CD8-positive, alpha-beta memory T cell (primary cell): ENCODE measurements around the gene TPK1. TPM values are rescaled to one million over a fixed set of nuclear protein-coding genes. Genes with fewer than 3 reads are reported as not detected.

Source experiments
- CTCF ChIA-PET: fragments of 350-600 bp; sonication (Branson Sonifier 250); formaldehyde crosslinking; loops from one replicate; lab custom pipeline; 2021; ENCODE audit warnings: antibody characterized with exemption; lab: Charles Lee
- POLR2A ChIA-PET: fragments of 350-600 bp; sonication (Branson Sonifier 250); formaldehyde crosslinking; loops from one replicate; lab custom pipeline; 2021; ENCODE audit warnings: antibody characterized with exemption; lab: Charles Lee
- DNase-seq, 5 donors: peaks; one replicate each; pipeline versions ENCODE4 v3.0.0 to v3.0.0-alpha.2; 2020 to 2022; ENCODE audit warnings: mixed read lengths in 1 of 5
- H3K27ac ChIP-seq: one replicate; pipeline ENCODE4 v1.7.0; 2013; ENCODE audit warnings: low read depth, mild to moderate bottlenecking, low read length, moderate library complexity
- H3K27me3 ChIP-seq: 2 replicates; pipeline ENCODE4 v1.7.0; 2013; ENCODE audit warnings: low read length, mild to moderate bottlenecking; ENCODE audit not compliant: insufficient read depth, poor library complexity, severe bottlenecking
- H3K36me3 ChIP-seq: 2 replicates; pipeline ENCODE4 v1.7.0; 2013; ENCODE audit warnings: mild to moderate bottlenecking, low read length, moderate library complexity; ENCODE audit not compliant: insufficient read depth
- H3K4me1 ChIP-seq: 2 replicates; pipeline ENCODE4 v1.7.0; 2013; ENCODE audit warnings: mild to moderate bottlenecking, low read length, moderate library complexity; ENCODE audit not compliant: insufficient read depth
- H3K4me3 ChIP-seq: 2 replicates; pipeline ENCODE4 v1.7.0; 2013; ENCODE audit warnings: mild to moderate bottlenecking, low read length
- H3K9me3 ChIP-seq: 2 replicates; pipeline ENCODE4 v1.7.0; 2013; ENCODE audit warnings: mild to moderate bottlenecking, low read length
- H3K27ac Mint-ChIP-seq, 8 donors: one replicate each; pipeline ENCODE4 v1.8.0; 2020 to 2021; ENCODE audit warnings: mixed read lengths in 8 of 8, mild to moderate bottlenecking in 6 of 8, inconsistent platforms in 3 of 8, moderate library complexity in 3 of 8
- H3K27me3 Mint-ChIP-seq, 2 donors: one replicate each; pipeline ENCODE4 v1.8.0; 2020 to 2021; ENCODE audit warnings: mixed read lengths in 2 of 2, mild to moderate bottlenecking in 1 of 2, moderate library complexity in 1 of 2
- H3K36me3 Mint-ChIP-seq, 3 donors: one replicate each; pipeline ENCODE4 v1.8.0; 2020 to 2021; ENCODE audit warnings: mixed read lengths in 3 of 3, inconsistent platforms in 1 of 3, mild to moderate bottlenecking in 1 of 3
- H3K4me1 Mint-ChIP-seq, 3 donors: one replicate each; pipeline ENCODE4 v1.8.0; 2020 to 2021; ENCODE audit warnings: mixed read lengths in 3 of 3, inconsistent platforms in 1 of 3, mild to moderate bottlenecking in 1 of 3
- H3K4me3 Mint-ChIP-seq, 7 donors: one replicate each; pipeline ENCODE4 v1.8.0; 2020 to 2021; ENCODE audit warnings: mixed read lengths in 7 of 7, mild to moderate bottlenecking in 6 of 7, moderate library complexity in 4 of 7, inconsistent platforms in 2 of 7
- H3K9me3 Mint-ChIP-seq, 5 donors: one replicate each; pipeline ENCODE4 v1.8.0; 2020 to 2022; ENCODE audit warnings: mixed read lengths in 5 of 5, mild to moderate bottlenecking in 3 of 5, moderate library complexity in 2 of 5, inconsistent platforms in 1 of 5
- polyA plus RNA-seq: library from polyadenylated mRNA; unstranded; fragments of 300-500 nt; fragmentation: Illumina TruSeq; gene quantifications from one replicate; pipeline ENCODE4 v1.2.3, GENCODE V29; 2021
- total RNA-seq, 2 experiments: library from RNA; stranded (reverse); gene quantifications; one replicate each; pipeline ENCODE4 v1.2.3, GENCODE V29; 2021

TPK1 gene
- total and polyA plus RNA-seq, 3 experiments from 2014 or later: 18.0 to 20.1 (median 19.0) TPM

- no peaks in the 10 kb centered on the region for H3K9me3 ChIP-seq
- no peak for DNase-seq
- H3K4me3 ChIP-seq: peak overlapping the region; percentile 98
- POLR2A ChIA-PET: interaction anchor here (0.6 to 3.5 kb wide), 6 partner anchors 15 to 236 kb away, joined by 3 to 95 read pairs (median 3); no protein-coding TSS in a partner anchor
- H3K27me3 ChIP-seq: no peaks in the 10 kb centered on the region
- H3K4me3 Mint-ChIP-seq: peak overlapping the region; percentile 93 to 100 (median 96)
- H3K4me1 Mint-ChIP-seq: peaks cover 32 to 54% (median 44%) of the 10 kb centered on the region in 3 donors
- peaks cover 8 to 19% (median 15%) of the 10 kb centered on the region in 3 donors for H3K36me3 Mint-ChIP-seq
- peak overlapping the region; percentile 90 to 98 (median 96) for H3K27ac Mint-ChIP-seq
- H3K27ac ChIP-seq: peak overlapping the region; percentile 87
- peaks cover 46% of the 10 kb centered on the region for H3K4me1 ChIP-seq
- no peaks in the 10 kb centered on the region for H3K36me3 ChIP-seq
- CTCF ChIA-PET: interaction anchor here (0.9 to 3.2 kb wide), 13 partner anchors 9 to 96 kb away, joined by 3 to 22 read pairs (median 8); no protein-coding TSS in a partner anchor
- H3K9me3 Mint-ChIP-seq: peaks cover 0 to 9% (median 2%) of the 10 kb centered on the region in 5 donors
- no peaks in the 10 kb centered on the region for H3K27me3 Mint-ChIP-seq
These were observed 670 bp downstream of the TPK1 start for GRCh38 chr7:144835155-144835611.

- Histone ChIP-seq H3K4me3 (peak overlapping the region; percentile 98), H3K27me3 (no peaks in the 10 kb centered on the region), H3K4me1 (peaks cover 51% of the 10 kb centered on the region), H3K27ac (peak overlapping the region; percentile 87), H3K9me3 (no peaks in the 10 kb centered on the region), H3K36me3 (no peaks in the 10 kb centered on the region)
- Mint-ChIP-seq H3K9me3 (peaks cover 0 to 8% (median 2%) of the 10 kb centered on the region in 5 donors), H3K4me1 (peaks cover 34 to 59% (median 49%) of the 10 kb centered on the region in 3 donors), H3K4me3 (peak overlapping the region; percentile 93 to 100 (median 96)), H3K27me3 (no peaks in the 10 kb centered on the region), H3K36me3 (peaks cover 8 to 15% (median 15%) of the 10 kb centered on the region in 3 donors), H3K27ac (peak overlapping the region; percentile 90 to 98 (median 96))
- ChIA-PET CTCF (interaction anchor here (0.9 to 3.2 kb wide), 11 partner anchors 9 to 95 kb away, joined by 3 to 22 read pairs (median 9); no protein-coding TSS in a partner anchor), POLR2A (interaction anchor here (0.6 to 3.5 kb wide), 6 partner anchors 14 to 236 kb away, joined by 3 to 95 read pairs (median 3); no protein-coding TSS in a partner anchor)
- DNase-seq: peak in 2 of 5 donors; percentile 32 to 66
These were observed 1.2 kb downstream of the TPK1 start for GRCh38 chr7:144834641-144835144.

- Histone ChIP-seq H3K27ac (no peak overlapping the region), H3K9me3 (no peaks in the 10 kb centered on the region), H3K36me3 (no peaks in the 10 kb centered on the region), H3K4me3 (no peak overlapping the region), H3K27me3 (no peaks in the 10 kb centered on the region), H3K4me1 (peaks cover 49% of the 10 kb centered on the region)
- CTCF ChIA-PET: interaction anchor here (1.4 kb wide), 1 partner anchor 9 kb away, joined by 3 read pairs; no protein-coding TSS in a partner anchor
- POLR2A ChIA-PET: no interaction called here
- Mint-ChIP-seq H3K36me3 (peaks cover 3 to 13% (median 3%) of the 10 kb centered on the region in 3 donors), H3K9me3 (no peaks in the 10 kb centered on the region), H3K4me1 (peaks cover 33 to 63% (median 57%) of the 10 kb centered on the region in 3 donors), H3K27me3 (no peaks in the 10 kb centered on the region), H3K4me3 (peak overlapping the region in 2 of 7 donors; percentile 5 to 10), H3K27ac (peak overlapping the region in 5 of 8 donors; percentile 22 to 73 (median 48))
- DNase-seq: no peak
These were observed 5.0 kb downstream of the TPK1 start for GRCh38 chr7:144830811-144831210.

GRCh38 chr7:144830024-144830785, 5.6 kb downstream of the TPK1 start:
- H3K9me3 Mint-ChIP-seq: no peaks in the 10 kb centered on the region

GRCh38 chr7:144827621-144828020, 8.2 kb downstream of the TPK1 start:
- Mint-ChIP-seq H3K4me1 (peaks cover 12 to 67% (median 50%) of the 10 kb centered on the region in 3 donors), H3K9me3 (no peaks in the 10 kb centered on the region)
- peaks cover 29% of the 10 kb centered on the region for H3K4me1 ChIP-seq

More at GRCh38 chr7:144830024-144830785, 5.6 kb downstream of the TPK1 start:
- Mint-ChIP-seq H3K4me1 (peaks cover 33 to 65% (median 57%) of the 10 kb centered on the region in 3 donors), H3K27ac (peak overlapping the region in 7 of 8 donors; percentile 48 to 84 (median 58)), H3K4me3 (peak overlapping the region in 3 of 7 donors; percentile 10 to 27 (median 14)), H3K36me3 (peaks cover 3 to 12% (median 3%) of the 10 kb centered on the region in 3 donors), H3K27me3 (no peaks in the 10 kb centered on the region)
- no peaks in the 10 kb centered on the region for H3K27me3 ChIP-seq
- H3K4me3 ChIP-seq: no peak overlapping the region
- DNase-seq: no peak
- no peak overlapping the region for H3K27ac ChIP-seq
- no peaks in the 10 kb centered on the region for H3K36me3 ChIP-seq
- H3K9me3 ChIP-seq: no peaks in the 10 kb centered on the region
- H3K4me1 ChIP-seq: peaks cover 49% of the 10 kb centered on the region
- ChIA-PET POLR2A (interaction anchor here (0.5 kb wide), 1 partner anchor 17 kb away, joined by 3 read pairs; no protein-coding TSS in a partner anchor), CTCF (no interaction called here)

GRCh38 chr7:144826208-144826607, 9.6 kb downstream of the TPK1 start:
- no peak overlapping the region for H3K4me3 ChIP-seq
- no peak overlapping the region for H3K27ac Mint-ChIP-seq
- no peaks in the 10 kb centered on the region for H3K27me3 Mint-ChIP-seq
- H3K9me3 ChIP-seq: no peaks in the 10 kb centered on the region
- H3K4me1 ChIP-seq: peaks cover 30% of the 10 kb centered on the region
- no peaks in the 10 kb centered on the region for H3K27me3 ChIP-seq
- DNase-seq: no peak
- CTCF ChIA-PET: interaction anchor here (1.0 to 1.7 kb wide), 2 partner anchors 9 to 14 kb away, joined by 5 to 8 read pairs; partner anchors contain the start of gene TPK1
- no peaks in the 10 kb centered on the region for H3K9me3 Mint-ChIP-seq
- H3K4me3 Mint-ChIP-seq: no peak overlapping the region
- POLR2A ChIA-PET: no interaction called here
- H3K36me3 Mint-ChIP-seq: peaks cover 3% of the 10 kb centered on the region in 3 donors
- peaks cover 13 to 72% (median 59%) of the 10 kb centered on the region in 3 donors for H3K4me1 Mint-ChIP-seq
- H3K36me3 ChIP-seq: no peaks in the 10 kb centered on the region
- no peak overlapping the region for H3K27ac ChIP-seq

More at GRCh38 chr7:144827621-144828020, 8.2 kb downstream of the TPK1 start:
- Mint-ChIP-seq H3K36me3 (peaks cover 3% of the 10 kb centered on the region in 3 donors), H3K4me3 (no peak overlapping the region), H3K27ac (peak overlapping the region in 1 of 8 donors; percentile 9), H3K27me3 (no peaks in the 10 kb centered on the region)
- Histone ChIP-seq H3K36me3 (no peaks in the 10 kb centered on the region), H3K4me3 (no peak overlapping the region), H3K9me3 (no peaks in the 10 kb centered on the region), H3K27ac (no peak overlapping the region), H3K27me3 (no peaks in the 10 kb centered on the region)
- ChIA-PET POLR2A (no interaction called here), CTCF (interaction anchor here (1.6 kb wide), 1 partner anchor 10 kb away, joined by 3 read pairs; no protein-coding TSS in a partner anchor)
- DNase-seq: no peak

- no peak for DNase-seq
- Mint-ChIP-seq H3K36me3 (peaks cover 0 to 3% (median 2%) of the 10 kb centered on the region in 3 donors), H3K4me1 (peaks cover 22 to 74% (median 61%) of the 10 kb centered on the region in 3 donors), H3K27ac (no peak overlapping the region), H3K27me3 (no peaks in the 10 kb centered on the region), H3K4me3 (no peak overlapping the region), H3K9me3 (no peaks in the 10 kb centered on the region)
- Histone ChIP-seq H3K4me1 (peaks cover 35% of the 10 kb centered on the region), H3K36me3 (no peaks in the 10 kb centered on the region), H3K4me3 (no peak overlapping the region), H3K27ac (no peak overlapping the region), H3K27me3 (no peaks in the 10 kb centered on the region), H3K9me3 (no peaks in the 10 kb centered on the region)
- CTCF ChIA-PET: no interaction called here
- POLR2A ChIA-PET: no interaction called here
These were observed 11.5 kb downstream of the TPK1 start for GRCh38 chr7:144824360-144824759.
